Measurements from ENCODE around the gene ICAM3.

- TF ChIP-seq REST (IDR thresholded peaks at IDR 0.05; ENCODE audit: low read depth, low read length) (no peak), CTCF (IDR thresholded peaks at IDR 0.05) (no peak), FOXM1 (IDR thresholded peaks at IDR 0.05; ENCODE audit: low read depth) (no peak), CHD2 (IDR thresholded peaks at IDR 0.05; ENCODE audit: low read length, partially characterized antibody) (no peak), RFX5 (IDR thresholded peaks at IDR 0.05; ENCODE audit: low read length) (no peak), TEAD4 (IDR thresholded peaks at IDR 0.05; ENCODE audit: borderline replicate concordance, insufficient read depth) (no peak), GATA2 (CRISPR knock-in tag; IDR thresholded peaks at IDR 0.05) (no peak), USF2 (IDR thresholded peaks at IDR 0.05; ENCODE audit: borderline replicate concordance, low read depth, low read length) (no peak), TAF1 (IDR thresholded peaks at IDR 0.05; ENCODE audit: borderline replicate concordance, low read depth, low read length) (no peak), EP300 (IDR thresholded peaks at IDR 0.05; ENCODE audit: borderline replicate concordance in 1 of 2, low read depth in 1 of 2, low read length in 1 of 2) (no peak), RAD21 (IDR thresholded peaks at IDR 0.05; ENCODE audit: low read length) (no peak), USF1 (IDR thresholded peaks at IDR 0.05; ENCODE audit: borderline replicate concordance, low read depth) (no peak)
These were observed 45.1 kb downstream of the ICAM3 start for GRCh38 chr19:10294368-10294697.
